BLaER1 (cell line): ENCODE measurements around the gene PKN1.

Experiments used
- H3K27ac ChIP-seq: shearing (Covaris generic); formaldehyde crosslinking; 2 replicates; pipeline ENCODE4 v1.8.1; 2022
- H3K27me3 ChIP-seq: shearing (Covaris generic); formaldehyde crosslinking; 2 replicates; pipeline ENCODE4 v1.8.1; 2022
- H3K36me3 ChIP-seq: shearing (Covaris generic); formaldehyde crosslinking; 2 replicates; pipeline ENCODE4 v1.8.1; 2022
- H3K4me1 ChIP-seq: shearing (Covaris generic); formaldehyde crosslinking; 2 replicates; pipeline ENCODE4 v1.8.1; 2022
- H3K4me2 ChIP-seq: shearing (Covaris generic); formaldehyde crosslinking; 2 replicates; pipeline ENCODE4 v1.8.1; 2022
- H3K4me3 ChIP-seq: shearing (Covaris generic); formaldehyde crosslinking; 2 replicates; pipeline ENCODE4 v1.8.1; 2022
- H3K9ac ChIP-seq: shearing (Covaris generic); formaldehyde crosslinking; 2 replicates; pipeline ENCODE4 v1.8.1; 2022
- H3K9me3 ChIP-seq: shearing (Covaris generic); formaldehyde crosslinking; 2 replicates; pipeline ENCODE4 v1.8.1; 2022
- H4K20me1 ChIP-seq: shearing (Covaris generic); formaldehyde crosslinking; 2 replicates; pipeline ENCODE4 v1.8.1; 2022
- Cebpa-rat ChIP-seq: shearing (Covaris generic); IDR thresholded peaks from 2 replicates; pipeline ENCODE4 v1.8.1; 2022

The PKN1 gene

GRCh38 chr19:14474827-14475226, 41.7 kb downstream of the PKN1 start:
- H3K9me3 ChIP-seq: no peaks in the 10 kb centered on the region
- H3K4me2 ChIP-seq: peak overlapping the region; percentile 89
- peak overlapping the region; percentile 65 for H3K9ac ChIP-seq
- H3K4me3 ChIP-seq: peak overlapping the region; percentile 61
- peaks cover 24% of the 10 kb centered on the region for H3K27me3 ChIP-seq
- H3K4me1 ChIP-seq: peaks cover 68% of the 10 kb centered on the region
- H3K27ac ChIP-seq: peak overlapping the region; percentile 59
- peaks cover 34% of the 10 kb centered on the region for H3K36me3 ChIP-seq
- H4K20me1 ChIP-seq: peaks cover 10% of the 10 kb centered on the region; the same call in 1 of the 2 replicates
- no peak for TF ChIP-seq Cebpa-rat

GRCh38 chr19:14475251-14476073, 42.4 kb downstream of the PKN1 start, which contains the start of gene PTGER1:
Gene PTGER1 (minus strand): TSS chr19:14475354. CDS start chr19:14474320, 1,034 bp downstream.
- no peaks in the 10 kb centered on the region for H3K9me3 ChIP-seq
- H3K4me1 ChIP-seq: peaks cover 75% of the 10 kb centered on the region
- peak within 1 kb of the TSS; percentile 89 for H3K4me2 ChIP-seq
- peak within 1 kb of the TSS; percentile 65 for H3K9ac ChIP-seq
- H3K4me3 ChIP-seq: peak within 1 kb of the TSS; percentile 61
- H3K27me3 ChIP-seq: peaks cover 24% of the 10 kb centered on the region
- peaks cover 4% of the 10 kb centered on the region; the same call in 1 of the 2 replicates for H4K20me1 ChIP-seq
- peak within 1 kb of the TSS; percentile 59 for H3K27ac ChIP-seq
- no peak for TF ChIP-seq Cebpa-rat
- H3K36me3 ChIP-seq: peaks cover 28% of the 10 kb centered on the region

- Histone ChIP-seq H3K27ac (no peak overlapping the region), H3K27me3 (peaks cover 24% of the 10 kb centered on the region), H4K20me1 (no peaks in the 10 kb centered on the region), H3K9me3 (no peaks in the 10 kb centered on the region), H3K36me3 (peaks cover 19% of the 10 kb centered on the region), H3K4me2 (peak overlapping the region; percentile 89), H3K9ac (no peak overlapping the region), H3K4me1 (peaks cover 80% of the 10 kb centered on the region), H3K4me3 (no peak overlapping the region)
- no peak for TF ChIP-seq Cebpa-rat
Observed at GRCh38 chr19:14476327-14476672, 43.2 kb downstream of the PKN1 start.

GRCh38 chr19:14476673-14477401, 43.7 kb downstream of the PKN1 start:
- H4K20me1 ChIP-seq: no peaks in the 10 kb centered on the region
- peaks cover 78% of the 10 kb centered on the region for H3K4me1 ChIP-seq
- peak; percentile 39; the same call in 1 of the 2 replicates for TF ChIP-seq Cebpa-rat
- peaks cover 24% of the 10 kb centered on the region for H3K27me3 ChIP-seq
- H3K27ac ChIP-seq: no peak overlapping the region
- H3K9ac ChIP-seq: no peak overlapping the region
- no peak overlapping the region for H3K4me3 ChIP-seq
- H3K36me3 ChIP-seq: peaks cover 18% of the 10 kb centered on the region
- no peaks in the 10 kb centered on the region for H3K9me3 ChIP-seq
- peak overlapping the region; percentile 89 for H3K4me2 ChIP-seq

GRCh38 chr19:14477418-14478112, 44.5 kb downstream of the PKN1 start:
- H3K27ac ChIP-seq: no peak overlapping the region
- no peaks in the 10 kb centered on the region for H3K9me3 ChIP-seq
- peak overlapping the region; percentile 89; the same call in 1 of the 2 replicates for H3K4me2 ChIP-seq
- no peak overlapping the region for H3K9ac ChIP-seq
- TF ChIP-seq Cebpa-rat: no peak
- peaks cover 21% of the 10 kb centered on the region for H3K27me3 ChIP-seq
- H4K20me1 ChIP-seq: no peaks in the 10 kb centered on the region
- H3K4me3 ChIP-seq: no peak overlapping the region
- H3K36me3 ChIP-seq: peaks cover 25% of the 10 kb centered on the region
- peaks cover 71% of the 10 kb centered on the region for H3K4me1 ChIP-seq

GRCh38 chr19:14478113-14478545, 45.0 kb downstream of the PKN1 start:
- no peak for TF ChIP-seq Cebpa-rat
- H3K4me3 ChIP-seq: no peak overlapping the region
- peaks cover 26% of the 10 kb centered on the region for H3K36me3 ChIP-seq
- no peak overlapping the region for H3K9ac ChIP-seq
- no peaks in the 10 kb centered on the region for H3K9me3 ChIP-seq
- peaks cover 16% of the 10 kb centered on the region for H3K27me3 ChIP-seq
- H3K27ac ChIP-seq: no peak overlapping the region
- no peaks in the 10 kb centered on the region for H4K20me1 ChIP-seq
- no peak overlapping the region for H3K4me2 ChIP-seq
- peaks cover 65% of the 10 kb centered on the region for H3K4me1 ChIP-seq

GRCh38 chr19:14479309-14479974, 46.3 kb downstream of the PKN1 start:
- no peaks in the 10 kb centered on the region for H4K20me1 ChIP-seq
- H3K36me3 ChIP-seq: peaks cover 26% of the 10 kb centered on the region
- no peak for TF ChIP-seq Cebpa-rat
- peak overlapping the region; percentile 10; the same call in 1 of the 2 replicates for H3K9ac ChIP-seq
- peaks cover 55% of the 10 kb centered on the region for H3K4me1 ChIP-seq
- H3K27ac ChIP-seq: peak overlapping the region; percentile 51; the same call in 1 of the 2 replicates
- H3K9me3 ChIP-seq: no peaks in the 10 kb centered on the region
- H3K4me3 ChIP-seq: no peak overlapping the region
- H3K27me3 ChIP-seq: peaks cover 3% of the 10 kb centered on the region; the same call in 1 of the 2 replicates
- H3K4me2 ChIP-seq: peak overlapping the region; percentile 73

- Histone ChIP-seq H3K27me3 (no peaks in the 10 kb centered on the region), H3K4me1 (peaks cover 48% of the 10 kb centered on the region), H3K4me3 (no peak overlapping the region), H3K4me2 (peak overlapping the region; percentile 73), H4K20me1 (no peaks in the 10 kb centered on the region), H3K9ac (peak overlapping the region; percentile 10; the same call in 1 of the 2 replicates), H3K36me3 (peaks cover 26% of the 10 kb centered on the region), H3K9me3 (no peaks in the 10 kb centered on the region), H3K27ac (peak overlapping the region; percentile 51; the same call in 1 of the 2 replicates)
- no peak for TF ChIP-seq Cebpa-rat
Observed at GRCh38 chr19:14479975-14480699, 47.0 kb downstream of the PKN1 start.
